Vagina (tissue), 2 donors: Measurements from ENCODE around the gene RFLNA. TPM values are rescaled to one million over a fixed set of nuclear protein-coding genes. Genes with fewer than 3 reads are reported as not detected.

Source experiments
- DNase-seq, 2 donors: peaks; one replicate each; pipeline ENCODE4 v3.0.0-alpha.2; 2017; ENCODE audit errors: extremely low spot score in 2 of 2
- H3K27ac ChIP-seq: fragments of 200-600 bp; sonication (generic); one replicate; pipeline ENCODE4 v1.5.1; 2019
- H3K27me3 ChIP-seq: fragments of 200-600 bp; sonication (generic); one replicate; pipeline ENCODE4 v1.5.1; 2019
- H3K36me3 ChIP-seq, 2 donors: fragments of 200-600 bp; sonication (generic); one replicate each; pipeline ENCODE4 v1.5.1; 2017 to 2019
- H3K4me1 ChIP-seq: fragments of 200-600 bp; sonication (generic); one replicate; pipeline ENCODE4 v1.5.1; 2019
- H3K4me3 ChIP-seq, 2 donors: fragments of 200-600 bp; sonication (generic); 1 replicate in 1 of 2; 2 replicates in 1 of 2; pipeline ENCODE4 v1.5.1; 2016 to 2019
- H3K9me3 ChIP-seq: fragments of 200-600 bp; sonication (generic); one replicate; pipeline ENCODE4 v1.5.1; 2019
- POLR2A ChIP-seq, 2 donors: fragments of 450-650 bp; IDR thresholded peaks; one replicate each; pipeline ENCODE4 v1.6.1; 2017; ENCODE audit warnings: antibody characterized with exemption in 2 of 2, mild to moderate bottlenecking in 2 of 2, moderate library complexity in 2 of 2
- POLR2AphosphoS5 ChIP-seq, 2 donors: sonication (generic); formaldehyde crosslinking; IDR thresholded peaks; one replicate each; pipeline ENCODE4 v1.9.0; 2017; ENCODE audit warnings: antibody characterized with exemption in 2 of 2, mild to moderate bottlenecking in 2 of 2, low read depth in 1 of 2; ENCODE audit not compliant: insufficient read depth in 1 of 2
- intact Hi-C: fragments of 100-400 bp; cut with DNase I; formaldehyde crosslinking; loops from one replicate; pipeline ENCODE4 v1.15.1; 2023
- total RNA-seq: library from RNA; depleted of rRNA; stranded (reverse); fragments of >200 nt; gene quantifications from one replicate; pipeline ENCODE4 v1.2.3, GENCODE V29; 2016
- TF ChIP-seq, protein P1 (sequence below), 3 experiments: fragments of 450-650 bp in 2 of 3; fragments of 200-600 bp in 1 of 3; sonication (generic) in 1 of 3; IDR thresholded peaks; one replicate each; pipeline ENCODE4 v1.5.1; 2017 to 2019; ENCODE audit warnings: antibody characterized with exemption in 3 of 3, mild to moderate bottlenecking in 2 of 3, moderate library complexity in 2 of 3

Gene RFLNA
- total RNA-seq, 1 donor from 2014 or later = 1.7 TPM

DNA sequence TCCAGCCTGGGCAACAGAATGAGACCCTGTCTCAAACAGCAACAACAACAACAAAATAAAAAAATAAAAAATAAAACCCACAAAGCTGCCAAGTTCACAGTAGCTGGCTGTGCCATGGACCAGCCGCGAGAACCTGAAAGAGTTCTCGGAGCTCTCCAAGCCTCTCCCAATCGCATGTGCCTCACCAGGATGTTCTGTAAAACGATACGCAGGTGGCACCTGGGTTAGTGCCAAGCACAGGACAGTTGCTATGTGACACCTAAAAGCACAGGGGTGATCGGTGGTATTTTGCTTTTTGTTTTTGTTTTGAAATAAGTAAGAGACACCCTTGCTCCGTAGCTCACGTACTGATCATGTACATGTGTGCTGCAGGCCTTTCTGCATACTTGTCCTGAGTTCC is 52.4 kb downstream of the RFLNA start:
- intact Hi-C loops = no loop called here

DNA sequence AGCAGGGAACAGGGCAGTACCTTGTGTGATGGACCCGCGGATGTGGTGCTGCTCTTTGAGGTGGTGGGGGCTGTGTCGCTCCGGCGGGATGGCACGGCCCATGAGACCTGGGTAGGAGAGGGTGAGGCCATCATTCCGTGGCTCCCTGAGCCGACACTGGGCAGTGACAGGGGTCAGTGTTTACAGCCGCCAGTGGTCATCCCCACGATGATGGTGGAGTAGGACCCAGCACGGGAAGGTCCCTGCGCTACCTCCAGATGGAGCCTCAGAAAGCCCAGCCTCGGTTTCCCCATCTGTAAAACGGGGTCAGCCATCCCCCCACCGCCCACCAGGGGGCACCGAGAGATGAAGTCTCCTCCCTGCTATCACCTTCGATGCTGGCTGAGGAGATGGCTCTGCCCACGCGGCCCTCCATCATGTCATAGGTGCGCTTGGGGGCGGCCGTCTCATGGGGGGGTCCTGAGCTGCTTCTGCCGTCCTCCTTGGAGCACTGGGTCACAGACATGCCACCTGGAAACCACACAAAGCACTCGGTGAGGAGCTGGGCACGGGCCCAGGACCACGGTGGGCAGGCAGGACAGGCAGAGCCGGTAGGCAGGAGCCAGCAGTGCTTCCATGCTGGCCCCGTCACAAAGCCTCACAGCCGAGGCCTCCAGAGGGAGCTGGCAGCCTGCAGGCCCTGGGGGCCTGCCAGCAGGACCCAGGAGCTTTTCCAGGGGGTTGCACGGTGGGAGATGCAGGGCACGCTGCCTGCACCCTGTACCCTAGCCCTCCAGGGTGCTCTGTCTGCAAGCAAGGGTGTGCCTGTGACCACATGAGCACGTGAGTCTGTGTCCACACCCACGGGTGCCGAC is 53.1 kb downstream of the RFLNA start:
- no peaks in the 10 kb centered on the region for H3K27me3 ChIP-seq
- H3K4me3 ChIP-seq = no peak overlapping the region
- H3K9me3 ChIP-seq = no peaks in the 10 kb centered on the region
- no peak overlapping the region for H3K27ac ChIP-seq
- intact Hi-C loops = no loop called here
- TF ChIP-seq POLR2A (IDR thresholded peaks at IDR 0.05) (no peak), POLR2AphosphoS5 (IDR thresholded peaks at IDR 0.05; ENCODE audit: insufficient read depth in 1 of 2, low read depth in 1 of 2) (peak in 1 of 2 donors; percentile 23)
- TF ChIP-seq, protein P1, sequence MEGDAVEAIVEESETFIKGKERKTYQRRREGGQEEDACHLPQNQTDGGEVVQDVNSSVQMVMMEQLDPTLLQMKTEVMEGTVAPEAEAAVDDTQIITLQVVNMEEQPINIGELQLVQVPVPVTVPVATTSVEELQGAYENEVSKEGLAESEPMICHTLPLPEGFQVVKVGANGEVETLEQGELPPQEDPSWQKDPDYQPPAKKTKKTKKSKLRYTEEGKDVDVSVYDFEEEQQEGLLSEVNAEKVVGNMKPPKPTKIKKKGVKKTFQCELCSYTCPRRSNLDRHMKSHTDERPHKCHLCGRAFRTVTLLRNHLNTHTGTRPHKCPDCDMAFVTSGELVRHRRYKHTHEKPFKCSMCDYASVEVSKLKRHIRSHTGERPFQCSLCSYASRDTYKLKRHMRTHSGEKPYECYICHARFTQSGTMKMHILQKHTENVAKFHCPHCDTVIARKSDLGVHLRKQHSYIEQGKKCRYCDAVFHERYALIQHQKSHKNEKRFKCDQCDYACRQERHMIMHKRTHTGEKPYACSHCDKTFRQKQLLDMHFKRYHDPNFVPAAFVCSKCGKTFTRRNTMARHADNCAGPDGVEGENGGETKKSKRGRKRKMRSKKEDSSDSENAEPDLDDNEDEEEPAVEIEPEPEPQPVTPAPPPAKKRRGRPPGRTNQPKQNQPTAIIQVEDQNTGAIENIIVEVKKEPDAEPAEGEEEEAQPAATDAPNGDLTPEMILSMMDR (IDR thresholded peaks at IDR 0.05) = peak; percentile 25 to 48 (median 36)
- H3K36me3 ChIP-seq = peaks cover 0 to 83% of the 10 kb centered on the region in 2 donors
- peaks cover 5% of the 10 kb centered on the region for H3K4me1 ChIP-seq
- DNase-seq = no peak

More for the DNA sequence above, 52.4 kb downstream of the RFLNA start:
- TF ChIP-seq POLR2AphosphoS5 (IDR thresholded peaks at IDR 0.05; ENCODE audit: insufficient read depth in 1 of 2, low read depth in 1 of 2) (no peak), POLR2A (IDR thresholded peaks at IDR 0.05) (no peak)
- TF ChIP-seq, protein P1 (IDR thresholded peaks at IDR 0.05) = no peak
- Histone ChIP-seq H3K36me3 (peaks cover 0 to 85% of the 10 kb centered on the region in 2 donors), H3K27ac (no peak overlapping the region), H3K9me3 (no peaks in the 10 kb centered on the region), H3K4me3 (no peak overlapping the region), H3K27me3 (no peaks in the 10 kb centered on the region), H3K4me1 (no peaks in the 10 kb centered on the region)
- DNase-seq = no peak

DNA sequence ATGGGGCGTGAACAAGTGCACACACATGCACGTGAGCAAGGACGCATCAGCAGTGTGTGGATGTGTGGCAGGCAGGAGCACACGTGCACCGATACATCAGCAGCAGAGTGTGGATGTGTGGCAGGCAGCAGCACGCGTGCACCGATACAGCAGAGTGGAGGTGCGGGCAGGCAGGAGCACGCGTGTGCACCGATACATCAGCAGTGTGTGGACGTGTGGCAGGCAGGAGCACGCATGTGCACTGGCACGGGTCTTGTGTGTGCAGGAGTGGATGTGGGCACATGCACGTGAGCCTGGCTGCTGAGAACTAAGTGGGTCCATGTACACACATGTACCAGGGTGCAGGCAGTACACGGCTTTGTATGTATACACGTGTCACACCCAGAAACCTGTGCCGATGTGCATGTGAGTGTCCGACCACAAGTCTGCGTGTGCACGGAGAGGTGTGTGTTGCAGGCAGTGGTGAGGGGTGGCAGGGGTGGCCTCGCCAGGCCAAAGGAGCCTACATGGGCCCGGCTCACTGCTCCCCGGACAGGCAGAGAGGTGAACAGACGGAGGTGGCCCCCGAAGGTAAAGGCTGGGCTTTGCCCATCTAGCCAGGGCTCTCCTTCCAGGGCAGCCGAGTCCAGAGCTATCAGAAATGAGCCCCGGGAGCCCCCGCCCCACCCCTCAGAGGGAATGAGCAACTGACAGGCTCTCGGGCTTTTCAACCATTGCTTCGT is 53.9 kb downstream of the RFLNA start:
- intact Hi-C loops = no loop called here
- Histone ChIP-seq H3K27me3 (no peaks in the 10 kb centered on the region), H3K9me3 (no peaks in the 10 kb centered on the region), H3K36me3 (peaks cover 0 to 83% of the 10 kb centered on the region in 2 donors), H3K27ac (no peak overlapping the region), H3K4me1 (peaks cover 10% of the 10 kb centered on the region), H3K4me3 (no peak overlapping the region)
- TF ChIP-seq, protein P1 (IDR thresholded peaks at IDR 0.05) = no peak
- TF ChIP-seq POLR2AphosphoS5 (IDR thresholded peaks at IDR 0.05; ENCODE audit: insufficient read depth in 1 of 2, low read depth in 1 of 2) = no peak
- TF ChIP-seq POLR2A (IDR thresholded peaks at IDR 0.05) = no peak
- no peak for DNase-seq

DNA sequence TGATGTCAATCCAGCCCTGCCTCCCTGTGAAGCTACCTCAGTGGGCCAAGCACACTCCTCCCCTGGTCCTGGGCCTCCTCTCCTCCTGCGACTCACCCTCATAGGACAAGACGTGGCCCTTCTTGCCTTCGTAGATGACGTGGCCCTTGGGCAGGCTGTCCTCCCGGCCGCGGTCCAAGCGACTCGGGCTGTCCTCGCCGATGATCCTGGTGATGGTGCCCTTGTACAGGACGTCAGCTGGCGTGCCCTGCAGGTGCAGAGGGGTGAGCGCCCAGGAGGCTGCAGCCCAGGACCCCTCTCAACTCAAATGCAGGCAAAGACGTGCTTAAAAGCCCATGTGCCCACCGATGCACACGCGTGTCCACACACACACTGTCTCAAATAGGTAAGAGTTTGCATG is 55.6 kb downstream of the RFLNA start:
- no peak for DNase-seq
- H3K27me3 ChIP-seq = no peaks in the 10 kb centered on the region
- TF ChIP-seq, protein P1 (IDR thresholded peaks at IDR 0.05) = no peak
- peaks cover 10% of the 10 kb centered on the region for H3K4me1 ChIP-seq
- no peak overlapping the region for H3K4me3 ChIP-seq
- peaks cover 0 to 82% of the 10 kb centered on the region in 2 donors for H3K36me3 ChIP-seq
- intact Hi-C loops = no loop called here
- H3K9me3 ChIP-seq = no peaks in the 10 kb centered on the region
- H3K27ac ChIP-seq = no peak overlapping the region

DNA sequence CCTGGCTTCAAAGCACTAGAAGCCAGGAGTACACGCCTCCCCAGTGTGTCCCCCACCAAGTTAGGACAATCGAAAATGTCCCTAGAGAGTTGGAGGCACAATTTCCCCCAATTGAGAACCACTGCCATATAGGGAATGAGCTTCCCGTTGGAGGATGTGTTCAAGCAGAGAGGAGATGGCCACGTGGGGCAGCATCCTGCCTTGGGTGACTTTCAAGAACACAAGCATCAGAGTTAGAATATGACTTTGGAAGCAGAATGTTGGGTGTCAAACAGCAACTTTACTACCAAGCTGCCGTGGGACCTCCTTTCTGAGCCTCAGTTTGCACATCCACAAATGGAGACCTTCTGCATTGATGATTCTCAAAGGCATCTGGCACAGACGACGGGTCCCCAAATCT is 56.5 kb downstream of the RFLNA start:
- Histone ChIP-seq H3K27me3 (no peaks in the 10 kb centered on the region), H3K27ac (no peak overlapping the region), H3K9me3 (no peaks in the 10 kb centered on the region), H3K36me3 (peaks cover 0 to 84% of the 10 kb centered on the region in 2 donors), H3K4me3 (no peak overlapping the region), H3K4me1 (peaks cover 10% of the 10 kb centered on the region)
- no peak for TF ChIP-seq POLR2A (IDR thresholded peaks at IDR 0.05)
- intact Hi-C loops = no loop called here
- no peak for DNase-seq
